GM12874 (cell line): ENCODE measurements around the gene SPRYD4.

Source experiments
- TF ChIP-seq, protein P1 (sequence below): IDR thresholded peaks from 2 replicates; pipeline ENCODE4 v1.5.1; 2011; ENCODE audit warnings: low read depth, mild to moderate bottlenecking, control low read depth, low read length, moderate library complexity; ENCODE audit not compliant: insufficient read depth

Gene SPRYD4

DNA sequence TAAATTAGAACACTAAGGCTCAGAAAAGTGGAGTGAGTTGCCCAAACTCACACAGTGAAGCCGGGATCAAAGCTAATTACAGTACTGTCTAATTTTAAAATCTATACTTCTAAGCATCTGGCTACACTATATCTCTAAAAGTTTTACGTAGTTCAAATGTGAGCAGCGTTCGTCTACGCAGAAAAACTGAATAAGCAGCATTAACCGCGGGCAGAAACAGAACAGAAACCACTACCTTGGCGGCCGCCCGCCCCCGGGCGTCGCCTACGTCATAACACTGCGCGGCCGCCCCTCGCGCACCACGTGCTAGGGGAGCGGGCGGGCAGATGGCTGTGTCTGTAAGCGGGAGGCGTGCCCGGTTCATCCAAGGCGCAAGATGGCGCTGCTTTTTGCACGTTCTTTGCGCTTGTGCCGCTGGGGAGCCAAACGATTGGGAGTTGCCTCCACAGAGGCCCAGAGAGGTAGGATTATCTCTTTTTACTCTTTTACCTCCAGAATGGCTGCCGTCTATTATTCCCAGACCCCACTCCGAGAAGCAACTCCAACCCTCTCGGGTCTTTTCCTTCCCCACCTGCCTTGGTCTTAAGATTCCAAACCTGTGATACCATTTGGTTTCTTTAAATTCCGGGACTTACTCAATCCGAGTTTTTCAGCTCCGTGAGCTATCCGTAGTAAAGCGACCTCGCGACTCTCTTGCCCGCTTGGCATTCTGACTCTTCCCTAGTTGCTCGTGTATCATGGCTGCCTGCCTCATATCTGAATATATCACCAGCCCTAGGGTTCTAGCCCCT, at the start of gene SPRYD4:
Gene SPRYD4 (plus strand): TSS at position 363 of the 791 bp plus-strand sequence. CDS start 14 bp downstream, at position 377.
- TF ChIP-seq, protein P1, sequence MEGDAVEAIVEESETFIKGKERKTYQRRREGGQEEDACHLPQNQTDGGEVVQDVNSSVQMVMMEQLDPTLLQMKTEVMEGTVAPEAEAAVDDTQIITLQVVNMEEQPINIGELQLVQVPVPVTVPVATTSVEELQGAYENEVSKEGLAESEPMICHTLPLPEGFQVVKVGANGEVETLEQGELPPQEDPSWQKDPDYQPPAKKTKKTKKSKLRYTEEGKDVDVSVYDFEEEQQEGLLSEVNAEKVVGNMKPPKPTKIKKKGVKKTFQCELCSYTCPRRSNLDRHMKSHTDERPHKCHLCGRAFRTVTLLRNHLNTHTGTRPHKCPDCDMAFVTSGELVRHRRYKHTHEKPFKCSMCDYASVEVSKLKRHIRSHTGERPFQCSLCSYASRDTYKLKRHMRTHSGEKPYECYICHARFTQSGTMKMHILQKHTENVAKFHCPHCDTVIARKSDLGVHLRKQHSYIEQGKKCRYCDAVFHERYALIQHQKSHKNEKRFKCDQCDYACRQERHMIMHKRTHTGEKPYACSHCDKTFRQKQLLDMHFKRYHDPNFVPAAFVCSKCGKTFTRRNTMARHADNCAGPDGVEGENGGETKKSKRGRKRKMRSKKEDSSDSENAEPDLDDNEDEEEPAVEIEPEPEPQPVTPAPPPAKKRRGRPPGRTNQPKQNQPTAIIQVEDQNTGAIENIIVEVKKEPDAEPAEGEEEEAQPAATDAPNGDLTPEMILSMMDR: no peak

DNA sequence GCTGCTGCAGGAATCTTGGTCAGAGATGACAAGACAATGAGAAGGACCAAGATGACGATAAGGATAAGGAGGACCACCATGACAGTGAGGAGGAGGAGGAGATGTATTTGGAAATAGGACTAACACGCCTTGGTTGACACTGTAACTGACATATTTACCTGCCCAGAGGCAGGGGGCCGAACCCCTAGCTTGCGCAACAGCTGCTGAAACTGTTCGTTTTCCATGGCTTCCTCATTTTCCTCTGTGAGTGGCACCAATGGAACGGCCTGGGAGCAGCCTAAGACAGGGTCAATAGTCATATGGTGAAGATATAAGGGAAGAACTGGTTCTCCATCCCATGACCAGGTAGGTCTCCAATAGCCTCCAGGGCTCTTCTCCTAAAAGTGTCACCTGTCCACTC, 48.0 kb upstream of the SPRYD4 start:
- TF ChIP-seq, protein P1: no peak

DNA sequence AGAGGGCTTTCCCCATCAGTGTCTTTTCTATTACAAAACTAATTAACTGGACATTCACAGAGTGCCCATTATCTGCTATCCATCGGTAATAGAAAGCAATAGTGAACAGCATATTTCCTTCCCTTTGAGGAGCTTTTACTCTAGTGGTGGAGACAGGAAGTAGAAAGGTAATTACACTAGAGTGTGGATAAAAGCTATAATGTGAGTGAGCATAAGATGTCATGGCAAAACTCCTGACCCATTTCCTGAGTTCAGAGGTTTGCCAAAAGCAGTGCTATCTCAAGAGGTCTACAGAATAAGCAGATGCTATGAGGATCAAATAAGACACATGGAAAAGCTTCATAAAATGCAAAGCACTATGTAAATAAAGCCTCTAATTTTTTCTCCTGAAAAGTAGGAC, 43.2 kb upstream of the SPRYD4 start:
- TF ChIP-seq, protein P1: no peak

DNA sequence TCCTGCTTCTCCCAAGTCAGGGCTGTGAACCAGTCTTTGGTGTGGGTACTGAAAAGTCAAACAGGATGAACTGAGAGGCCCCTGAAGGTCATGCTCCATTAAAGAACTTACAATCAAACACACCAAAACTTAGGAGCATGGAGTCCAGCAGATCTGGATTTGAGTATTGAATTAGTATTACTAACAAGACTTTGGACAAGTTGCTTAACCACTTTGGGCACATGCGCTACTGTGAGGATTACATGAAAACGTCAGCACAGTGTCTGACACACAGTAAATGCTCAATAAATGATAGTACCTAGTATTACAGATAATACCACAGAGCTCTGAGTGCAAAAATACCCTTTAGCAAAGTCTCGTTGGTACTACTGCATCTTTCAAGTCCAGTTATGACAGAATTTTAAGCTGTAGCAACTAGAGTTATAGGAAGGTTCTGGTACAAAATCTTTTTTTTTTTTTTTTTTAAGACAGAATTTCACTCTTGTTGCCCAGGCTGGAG, 42.4 kb upstream of the SPRYD4 start:
- TF ChIP-seq, protein P1: no peak

DNA sequence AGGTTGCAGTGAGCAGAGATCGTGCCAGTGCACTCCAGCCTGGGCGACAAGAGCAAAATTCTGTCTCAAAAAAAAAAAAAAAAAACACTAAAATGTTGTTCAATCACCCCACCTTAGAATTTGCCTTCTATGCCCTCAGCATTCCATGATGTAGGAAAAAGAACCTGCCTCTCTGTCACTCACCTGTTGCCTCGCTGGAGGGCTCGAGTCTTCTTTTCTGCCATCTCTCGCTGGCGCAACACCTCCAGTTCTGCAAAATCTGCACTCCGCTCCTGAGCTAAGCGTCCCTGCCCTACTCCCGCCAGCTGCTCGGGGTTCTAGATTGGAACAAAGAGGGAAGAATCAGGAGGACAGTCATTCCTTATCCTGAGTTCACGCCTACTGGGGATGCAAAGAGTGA, 37.1 kb upstream of the SPRYD4 start:
- TF ChIP-seq, protein P1: no peak

DNA sequence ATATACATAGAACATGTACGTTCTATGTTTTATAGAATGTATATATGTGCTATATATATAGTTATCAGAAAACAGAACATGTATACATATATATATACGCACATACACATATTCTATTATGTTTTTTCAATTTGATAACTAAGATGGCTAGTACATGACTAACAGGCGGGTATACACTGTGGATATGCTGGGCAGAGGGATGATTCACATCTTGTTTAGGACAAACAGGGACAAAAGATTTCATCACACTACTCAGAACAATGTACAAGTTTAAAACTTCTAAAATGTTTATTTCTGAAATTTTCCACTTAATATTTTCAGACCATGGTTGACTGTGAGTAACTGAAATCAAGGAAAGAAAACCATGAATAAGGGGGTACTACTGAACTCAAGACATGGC, 36.5 kb upstream of the SPRYD4 start:
- TF ChIP-seq, protein P1: no peak

DNA sequence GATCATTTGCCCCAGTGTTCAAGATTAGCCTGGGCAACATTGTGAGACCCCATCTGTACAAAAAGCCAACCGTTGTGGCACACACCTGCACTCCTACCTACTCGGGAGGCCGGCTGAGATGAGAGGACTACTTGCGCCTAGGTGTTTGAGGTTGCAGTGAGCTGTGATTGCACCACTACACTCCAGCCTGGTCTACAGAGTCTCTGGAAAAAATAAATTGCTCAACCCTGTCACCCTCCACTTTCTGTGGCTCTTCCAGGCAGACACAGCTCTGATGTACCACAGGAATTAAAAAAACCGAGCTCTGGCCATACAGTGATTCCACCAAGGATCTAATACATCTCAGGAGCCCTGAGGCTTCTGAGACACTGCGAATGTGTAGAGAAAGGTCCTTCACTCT, 33.5 kb upstream of the SPRYD4 start:
- TF ChIP-seq, protein P1: no peak
